Urinary bladder (tissue), 4 donors: Measurements from ENCODE around the gene INSL3. TPM values are rescaled to one million over a fixed set of nuclear protein-coding genes. Genes with fewer than 3 reads are reported as not detected.
A peak's percentile ranks its signal among the peaks of the same experiment; 100 is the strongest.

Experiments
- DNase-seq: peaks from one replicate; pipeline ENCODE4 v3.0.0-alpha.2; 2015; ENCODE audit errors: extremely low spot score
- H3K27ac ChIP-seq: one replicate; pipeline ENCODE4 v1.5.1; 2013; ENCODE audit warnings: low read depth, mild to moderate bottlenecking, moderate library complexity
- H3K36me3 ChIP-seq: one replicate; pipeline ENCODE4 v1.6.1; 2013; ENCODE audit warnings: mild to moderate bottlenecking, moderate library complexity; ENCODE audit not compliant: insufficient read depth
- H3K4me1 ChIP-seq: one replicate; pipeline ENCODE4 v1.6.1; 2013; ENCODE audit warnings: mild to moderate bottlenecking, moderate library complexity; ENCODE audit not compliant: insufficient read depth
- H3K4me3 ChIP-seq: one replicate; pipeline ENCODE4 v1.5.1; 2013; ENCODE audit warnings: low read depth, low read length
- WGBS: extraction: QIAGEN DNeasy Blood & Tissue Kit; methylation state at CpG from one replicate; pipeline ENCODE4 v1.1.7; 2013; 5-methylcytosine and 5-hydroxymethylcytosine counted together
- polyA plus RNA-seq: library from polyadenylated mRNA; stranded (reverse); fragments of 200-250 nt; gene quantifications from one replicate; pipeline ENCODE4 v1.2.3, GENCODE V29; 2013
- total RNA-seq: library from RNA; depleted of rRNA; stranded (reverse); fragments of >200 nt; gene quantifications from one replicate; pipeline ENCODE4 v1.2.3, GENCODE V29; 2014
- donor health status: healthy with polysubstance abuse.
- donor health status: healthy.

Gene INSL3
- total and polyA plus RNA-seq, 2 donors, result 0.19 TPM; not detected in 1

GRCh38 chr19:17840019-17840418 is 18.7 kb upstream of the INSL3 start:
- Histone ChIP-seq H3K27ac (no peak overlapping the region), H3K4me3 (no peak overlapping the region), H3K4me1 (no peaks in the 10 kb centered on the region), H3K36me3 (no peaks in the 10 kb centered on the region)
- no peak for DNase-seq
- WGBS, result 83% methylated on average over 6 of the region's 6 CpGs

DNA sequence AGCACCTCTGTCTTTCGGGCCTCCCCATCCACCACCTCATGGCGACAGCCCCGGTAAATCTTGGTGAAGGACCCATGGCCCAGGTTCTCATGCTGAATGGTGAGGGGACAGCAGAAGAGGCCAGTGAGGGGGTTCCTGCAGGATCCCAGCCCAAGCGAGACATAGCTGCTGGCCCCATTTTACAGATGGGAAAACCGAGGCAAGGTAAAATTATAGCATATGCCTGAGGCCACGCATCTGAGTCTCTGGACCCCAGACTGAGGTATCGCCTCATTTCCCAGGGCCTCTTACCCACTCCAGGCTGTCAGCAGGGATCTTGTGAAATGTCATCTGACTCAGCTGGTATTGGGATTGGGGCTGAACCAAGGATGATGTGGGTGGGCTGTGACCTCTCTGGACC is 16.7 kb upstream of the INSL3 start:
- no peak overlapping the region for H3K4me3 ChIP-seq
- no peak overlapping the region for H3K27ac ChIP-seq
- WGBS, result 93% methylated on average over 7 of the region's 7 CpGs
- H3K36me3 ChIP-seq, result no peaks in the 10 kb centered on the region
- H3K4me1 ChIP-seq, result no peaks in the 10 kb centered on the region
- no peak for DNase-seq

- DNase-seq, result no peak
- H3K4me3 ChIP-seq, result no peak overlapping the region
- 65% methylated on average over 4 of the region's 4 CpGs for WGBS
Measured at GRCh38 chr19:17836530-17836929, 15.2 kb upstream of the INSL3 start.

GRCh38 chr19:17835182-17836006 is 14.1 kb upstream of the INSL3 start:
- no peak overlapping the region for H3K27ac ChIP-seq
- no peak for DNase-seq
- H3K4me3 ChIP-seq, result no peak overlapping the region
- H3K36me3 ChIP-seq, result no peaks in the 10 kb centered on the region
- 76% methylated on average over 8 of the region's 8 CpGs for WGBS
- H3K4me1 ChIP-seq, result no peaks in the 10 kb centered on the region

More at GRCh38 chr19:17836530-17836929, 15.2 kb upstream of the INSL3 start:
- Histone ChIP-seq H3K4me1 (no peaks in the 10 kb centered on the region), H3K36me3 (no peaks in the 10 kb centered on the region), H3K27ac (no peak overlapping the region)

DNA sequence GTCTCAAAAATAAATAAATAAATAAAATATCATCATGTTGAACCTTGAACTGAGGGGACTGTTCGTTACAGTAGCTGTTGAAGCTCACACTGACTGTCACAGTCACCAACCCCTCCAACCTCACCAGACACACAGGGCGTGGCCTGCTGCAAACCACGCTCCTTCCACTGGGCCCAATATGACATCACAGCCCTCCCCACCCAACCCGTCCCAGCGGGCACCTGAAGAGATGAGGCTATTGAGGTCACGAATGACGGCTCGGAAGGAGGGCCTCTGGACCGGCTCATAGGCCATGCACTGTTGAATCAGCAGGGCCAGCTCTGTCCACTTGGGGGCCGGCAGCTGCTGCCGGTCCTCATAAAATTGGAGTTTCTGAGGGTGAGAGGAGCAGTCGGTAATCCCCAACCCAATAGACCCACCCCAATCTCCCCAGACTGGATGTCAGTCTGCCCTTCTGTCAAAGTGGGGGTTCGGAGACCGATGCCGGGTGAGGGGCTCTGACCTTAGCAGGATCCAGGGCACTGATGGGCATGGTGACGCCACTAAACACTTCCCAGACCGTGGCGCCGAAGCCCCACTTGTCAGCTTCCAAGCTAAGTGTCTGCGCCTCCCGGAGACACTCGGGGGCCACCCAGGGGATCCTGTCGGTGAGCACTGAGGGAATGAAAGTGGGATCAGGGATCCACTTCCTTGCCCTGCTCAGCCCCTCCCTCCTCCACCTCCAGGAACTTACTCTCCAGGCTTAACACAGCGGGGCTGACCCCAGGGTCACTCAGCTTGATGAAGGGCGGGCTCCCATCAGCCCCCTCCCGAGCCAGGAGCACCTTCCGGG is 13.2 kb upstream of the INSL3 start:
- WGBS, result 72% methylated on average over 27 of the region's 27 CpGs
- DNase-seq, result no peak
- Histone ChIP-seq H3K4me3 (no peak overlapping the region), H3K27ac (no peak overlapping the region), H3K4me1 (no peaks in the 10 kb centered on the region), H3K36me3 (no peaks in the 10 kb centered on the region)

GRCh38 chr19:17832443-17833208 is 11.3 kb upstream of the INSL3 start:
- no peak overlapping the region for H3K27ac ChIP-seq
- no peaks in the 10 kb centered on the region for H3K4me1 ChIP-seq
- no peak overlapping the region for H3K4me3 ChIP-seq
- DNase-seq, result no peak
- no peaks in the 10 kb centered on the region for H3K36me3 ChIP-seq
- WGBS, result 86% methylated on average over 17 of the region's 17 CpGs

DNA sequence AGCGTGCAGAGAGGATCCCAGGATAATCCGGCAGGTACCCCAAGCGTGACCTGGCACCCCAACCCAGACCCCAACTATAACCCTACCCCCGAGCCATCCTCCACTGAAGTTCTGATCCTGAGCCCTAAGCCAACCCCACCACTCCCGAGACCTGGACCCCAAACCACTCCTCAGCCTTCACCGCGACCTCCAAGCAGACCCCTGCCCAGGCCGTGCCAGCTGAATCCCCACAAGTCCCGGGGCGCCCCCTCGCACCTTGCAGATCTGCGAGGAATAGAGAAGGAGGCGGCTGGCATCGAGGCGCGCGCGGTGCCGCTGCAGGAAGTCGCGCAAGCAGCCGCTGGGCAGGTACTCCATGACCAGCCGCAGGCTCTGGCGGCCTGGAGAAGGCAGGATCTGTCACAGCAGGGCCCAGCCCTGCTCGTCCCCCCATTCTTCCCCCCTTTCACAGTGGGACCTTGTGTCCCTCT is 10.1 kb upstream of the INSL3 start:
- H3K27ac ChIP-seq, result no peak overlapping the region
- H3K4me3 ChIP-seq, result no peak overlapping the region
- H3K4me1 ChIP-seq, result no peaks in the 10 kb centered on the region
- H3K36me3 ChIP-seq, result no peaks in the 10 kb centered on the region
- DNase-seq, result no peak
- WGBS, result 32% methylated on average over 25 of the region's 25 CpGs

GRCh38 chr19:17830567-17831418 is 9.5 kb upstream of the INSL3 start:
- no peak overlapping the region for H3K4me3 ChIP-seq
- WGBS, result 15% methylated on average over 50 of the region's 50 CpGs
- H3K36me3 ChIP-seq, result no peaks in the 10 kb centered on the region
- no peak overlapping the region for H3K27ac ChIP-seq
- no peaks in the 10 kb centered on the region for H3K4me1 ChIP-seq
- peak; percentile 54 for DNase-seq

GRCh38 chr19:17829855-17830566 is 8.7 kb upstream of the INSL3 start:
- H3K4me3 ChIP-seq, result no peak overlapping the region

GRCh38 chr19:17826508-17827056 is 5.3 kb upstream of the INSL3 start:
- WGBS, result 86% methylated on average over 13 of the region's 13 CpGs
- no peak for DNase-seq
- H3K36me3 ChIP-seq, result no peaks in the 10 kb centered on the region
- H3K4me1 ChIP-seq, result no peaks in the 10 kb centered on the region
- no peak overlapping the region for H3K27ac ChIP-seq
- H3K4me3 ChIP-seq, result no peak overlapping the region

More at GRCh38 chr19:17829855-17830566, 8.7 kb upstream of the INSL3 start:
- Histone ChIP-seq H3K4me1 (no peaks in the 10 kb centered on the region), H3K27ac (no peak overlapping the region), H3K36me3 (no peaks in the 10 kb centered on the region)
- 20% methylated on average over 29 of the region's 29 CpGs for WGBS
- no peak for DNase-seq

DNA sequence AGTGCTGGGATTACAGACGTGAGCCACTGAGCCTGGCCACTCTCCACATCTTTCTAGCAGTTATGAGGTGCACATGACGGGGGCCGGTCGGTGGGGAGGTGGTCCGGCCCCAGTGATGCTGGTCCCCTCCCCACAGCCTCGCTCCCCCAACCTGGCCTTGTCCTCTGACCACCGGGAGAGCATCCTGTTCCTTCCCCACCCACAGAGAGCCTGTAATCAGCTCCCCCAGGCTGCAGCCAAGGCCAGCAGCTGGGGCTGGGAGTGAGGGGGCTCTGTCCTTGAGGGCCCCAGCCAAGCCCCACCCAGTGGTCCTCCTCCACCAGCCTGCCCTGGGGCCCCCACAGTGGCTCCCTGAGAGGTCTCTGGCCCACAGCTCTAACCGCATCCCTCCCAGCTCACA is 3.0 kb upstream of the INSL3 start:
- no peaks in the 10 kb centered on the region for H3K4me1 ChIP-seq
- H3K4me3 ChIP-seq, result no peak overlapping the region
- H3K27ac ChIP-seq, result no peak overlapping the region
- WGBS, result 31% methylated on average over 8 of the region's 8 CpGs
- no peaks in the 10 kb centered on the region for H3K36me3 ChIP-seq
- no peak for DNase-seq
